Glutamatergic neuron (in vitro differentiated cells): ENCODE measurements around the gene LRP1B. TPM values are rescaled to one million over a fixed set of nuclear protein-coding genes. Genes with fewer than 3 reads are reported as not detected.

ENCODE experiments used
- DNase-seq: peaks from one replicate; pipeline ENCODE4 v3.0.0; 2022
- H3K27ac Mint-ChIP-seq: one replicate; pipeline ENCODE4 v1.8.0; 2020; ENCODE audit warnings: mild to moderate bottlenecking, mixed read lengths, inconsistent platforms; ENCODE audit not compliant: unreplicated experiment
- H3K27me3 Mint-ChIP-seq: one replicate; pipeline ENCODE4 v1.8.0; 2020; ENCODE audit warnings: mild to moderate bottlenecking, moderate library complexity, mixed read lengths, inconsistent platforms; ENCODE audit not compliant: unreplicated experiment
- H3K36me3 Mint-ChIP-seq: one replicate; pipeline ENCODE4 v1.8.0; 2020; ENCODE audit warnings: mild to moderate bottlenecking, mixed read lengths, inconsistent platforms; ENCODE audit not compliant: unreplicated experiment
- H3K4me1 Mint-ChIP-seq: one replicate; pipeline ENCODE4 v1.8.0; 2020; ENCODE audit warnings: mild to moderate bottlenecking, low read depth, mixed read lengths, inconsistent platforms; ENCODE audit not compliant: unreplicated experiment
- H3K4me3 Mint-ChIP-seq: one replicate; pipeline ENCODE4 v1.8.0; 2020; ENCODE audit warnings: mild to moderate bottlenecking, mixed read lengths, inconsistent platforms; ENCODE audit not compliant: unreplicated experiment
- H3K9me3 Mint-ChIP-seq: one replicate; pipeline ENCODE4 v1.8.0; 2020; ENCODE audit warnings: mild to moderate bottlenecking, moderate library complexity, mixed read lengths, inconsistent platforms; ENCODE audit not compliant: unreplicated experiment
- total RNA-seq: library from RNA; stranded (reverse); fragmentation: NEBNext Ultra II Directional; extraction: Animal tissue kit (Norgen Biotek cat#: 25700); gene quantifications from one replicate; pipeline ENCODE4 v1.2.1, GENCODE V29; 2021; ENCODE audit not compliant: unreplicated experiment
- TF ChIP-seq, protein P1 (sequence below): fragments of 200-600 bp; sonication (generic); IDR thresholded peaks from one replicate; pipeline ENCODE4 v1.5.0; 2021; ENCODE audit not compliant: partially characterized antibody, unreplicated experiment

The LRP1B gene
- total RNA-seq, 1 donor from 2014 or later = 28.7 TPM

DNA sequence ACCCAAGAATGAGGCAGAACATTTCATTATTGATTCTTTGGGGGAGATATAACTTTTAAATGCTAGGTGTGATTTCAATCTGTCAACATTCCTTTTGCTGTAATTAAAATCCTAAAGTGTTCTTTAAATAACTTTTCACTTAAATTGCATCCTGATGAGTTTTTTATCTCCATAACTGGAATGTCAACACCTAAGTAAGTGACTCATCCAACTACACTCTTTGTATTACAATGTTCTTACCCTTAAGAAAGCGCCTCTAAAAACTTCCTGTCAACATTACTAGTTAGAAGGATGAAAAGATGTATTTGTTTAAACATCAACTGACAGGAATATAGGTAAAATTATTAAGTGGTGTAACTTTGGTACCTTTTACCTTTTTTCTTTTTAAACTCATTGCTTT, 1657.0 kb downstream of the LRP1B start:
- TF ChIP-seq, protein P1, sequence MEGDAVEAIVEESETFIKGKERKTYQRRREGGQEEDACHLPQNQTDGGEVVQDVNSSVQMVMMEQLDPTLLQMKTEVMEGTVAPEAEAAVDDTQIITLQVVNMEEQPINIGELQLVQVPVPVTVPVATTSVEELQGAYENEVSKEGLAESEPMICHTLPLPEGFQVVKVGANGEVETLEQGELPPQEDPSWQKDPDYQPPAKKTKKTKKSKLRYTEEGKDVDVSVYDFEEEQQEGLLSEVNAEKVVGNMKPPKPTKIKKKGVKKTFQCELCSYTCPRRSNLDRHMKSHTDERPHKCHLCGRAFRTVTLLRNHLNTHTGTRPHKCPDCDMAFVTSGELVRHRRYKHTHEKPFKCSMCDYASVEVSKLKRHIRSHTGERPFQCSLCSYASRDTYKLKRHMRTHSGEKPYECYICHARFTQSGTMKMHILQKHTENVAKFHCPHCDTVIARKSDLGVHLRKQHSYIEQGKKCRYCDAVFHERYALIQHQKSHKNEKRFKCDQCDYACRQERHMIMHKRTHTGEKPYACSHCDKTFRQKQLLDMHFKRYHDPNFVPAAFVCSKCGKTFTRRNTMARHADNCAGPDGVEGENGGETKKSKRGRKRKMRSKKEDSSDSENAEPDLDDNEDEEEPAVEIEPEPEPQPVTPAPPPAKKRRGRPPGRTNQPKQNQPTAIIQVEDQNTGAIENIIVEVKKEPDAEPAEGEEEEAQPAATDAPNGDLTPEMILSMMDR = no peak
- Mint-ChIP-seq H3K27ac (no peak overlapping the region), H3K9me3 (no peaks in the 10 kb centered on the region), H3K4me1 (no peaks in the 10 kb centered on the region), H3K27me3 (no peaks in the 10 kb centered on the region), H3K36me3 (no peaks in the 10 kb centered on the region), H3K4me3 (no peak overlapping the region)
- DNase-seq = no peak

- TF ChIP-seq, protein P1 = no peak
- Mint-ChIP-seq H3K36me3 (no peaks in the 10 kb centered on the region), H3K27ac (no peak overlapping the region), H3K4me3 (no peak overlapping the region), H3K9me3 (no peaks in the 10 kb centered on the region), H3K27me3 (no peaks in the 10 kb centered on the region), H3K4me1 (no peaks in the 10 kb centered on the region)
- DNase-seq = no peak
Observed at GRCh38 chr2:140472676-140473075, 1658.1 kb downstream of the LRP1B start.

DNA sequence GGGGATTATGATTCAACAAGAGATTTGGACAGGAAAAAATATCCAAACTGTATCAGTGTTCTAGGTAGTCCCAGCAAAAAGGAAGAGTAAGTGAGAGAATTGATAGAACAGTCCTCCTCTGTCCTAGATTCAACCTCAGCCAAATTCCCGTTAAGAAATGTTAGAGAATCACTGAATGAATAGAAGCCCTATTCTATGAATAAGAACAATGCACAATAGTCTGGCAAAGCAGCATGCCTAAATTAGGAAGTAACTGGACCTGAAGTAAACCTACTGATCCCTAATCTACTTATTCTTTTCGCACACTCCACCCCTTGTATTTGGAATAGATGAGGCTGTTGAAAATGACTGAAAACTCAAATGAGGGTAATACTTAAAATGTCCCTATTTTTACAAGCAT, 1665.5 kb downstream of the LRP1B start:
- Mint-ChIP-seq H3K27me3 (no peaks in the 10 kb centered on the region), H3K27ac (no peak overlapping the region), H3K4me1 (peaks cover 5% of the 10 kb centered on the region), H3K4me3 (no peak overlapping the region), H3K9me3 (no peaks in the 10 kb centered on the region), H3K36me3 (no peaks in the 10 kb centered on the region)
- TF ChIP-seq, protein P1 = no peak
- DNase-seq = no peak

- Mint-ChIP-seq H3K4me1 (peaks cover 5% of the 10 kb centered on the region), H3K27me3 (no peaks in the 10 kb centered on the region), H3K36me3 (no peaks in the 10 kb centered on the region), H3K27ac (no peak overlapping the region), H3K4me3 (no peak overlapping the region), H3K9me3 (no peaks in the 10 kb centered on the region)
- no peak for DNase-seq
- TF ChIP-seq, protein P1 = no peak
Observed at GRCh38 chr2:140462990-140463389, 1667.8 kb downstream of the LRP1B start.

- Mint-ChIP-seq H3K9me3 (no peaks in the 10 kb centered on the region), H3K27me3 (no peaks in the 10 kb centered on the region), H3K27ac (no peak overlapping the region), H3K4me3 (no peak overlapping the region), H3K4me1 (peaks cover under 1% of the 10 kb centered on the region), H3K36me3 (no peaks in the 10 kb centered on the region)
- TF ChIP-seq, protein P1 = no peak
- no peak for DNase-seq
Observed at GRCh38 chr2:140457483-140457882, 1673.3 kb downstream of the LRP1B start.
